Nephron (organoid): ENCODE measurements around the gene ARID1B.

Experiments
- H3K27ac Mint-ChIP-seq, 3 experiments: 2 replicates each; pipeline ENCODE4 v1.8.0; 2020; ENCODE audit warnings: mixed read lengths in 3 of 3, mild to moderate bottlenecking in 2 of 3, moderate library complexity in 1 of 3
- H3K27me3 Mint-ChIP-seq: 2 replicates; pipeline ENCODE4 v1.8.0; 2021; ENCODE audit warnings: low read depth, mild to moderate bottlenecking, moderate library complexity, mixed read lengths
- H3K36me3 Mint-ChIP-seq: 2 replicates; pipeline ENCODE4 v1.8.0; 2020; ENCODE audit warnings: low read depth, mixed read lengths
- H3K4me1 Mint-ChIP-seq: 2 replicates; pipeline ENCODE4 v1.8.0; 2020; ENCODE audit warnings: mixed read lengths
- H3K4me3 Mint-ChIP-seq, 3 experiments: 2 replicates each; pipeline ENCODE4 v1.8.0; 2020; ENCODE audit warnings: mild to moderate bottlenecking in 3 of 3, mixed read lengths in 3 of 3, moderate library complexity in 2 of 3
- H3K9me3 Mint-ChIP-seq: 2 replicates; pipeline ENCODE4 v1.8.0; 2020; ENCODE audit warnings: mixed read lengths
- CTCF ChIP-seq, 3 experiments: fragments of 200-600 bp; sonication (generic); IDR thresholded peaks; one replicate each; pipeline ENCODE4 v1.5.0; 2021; ENCODE audit warnings: antibody characterized with exemption in 3 of 3; ENCODE audit not compliant: unreplicated experiment in 3 of 3

The ARID1B gene

GRCh38 chr6:157079771-157080170 is 302.6 kb downstream of the ARID1B start:
- peaks cover 32% of the 10 kb centered on the region for H3K4me1 Mint-ChIP-seq
- no peak overlapping the region for H3K27ac Mint-ChIP-seq
- H3K36me3 Mint-ChIP-seq, result peaks cover 12% of the 10 kb centered on the region
- no peaks in the 10 kb centered on the region for H3K9me3 Mint-ChIP-seq
- H3K27me3 Mint-ChIP-seq, result no peaks in the 10 kb centered on the region
- no peak for TF ChIP-seq CTCF (IDR thresholded peaks at IDR 0.05; ENCODE audit: unreplicated experiment in 3 of 3)
- no peak overlapping the region for H3K4me3 Mint-ChIP-seq

GRCh38 chr6:157080986-157081391 is 303.8 kb downstream of the ARID1B start:
- TF ChIP-seq CTCF (IDR thresholded peaks at IDR 0.05; ENCODE audit: unreplicated experiment in 3 of 3), result no peak
- Mint-ChIP-seq H3K27ac (no peak overlapping the region), H3K4me3 (no peak overlapping the region), H3K36me3 (peaks cover 19% of the 10 kb centered on the region), H3K9me3 (no peaks in the 10 kb centered on the region), H3K4me1 (peaks cover 22% of the 10 kb centered on the region), H3K27me3 (no peaks in the 10 kb centered on the region)

- Mint-ChIP-seq H3K27ac (no peak overlapping the region), H3K36me3 (peaks cover 38% of the 10 kb centered on the region), H3K4me3 (no peak overlapping the region), H3K27me3 (no peaks in the 10 kb centered on the region), H3K4me1 (peaks cover 19% of the 10 kb centered on the region), H3K9me3 (no peaks in the 10 kb centered on the region)
- no peak for TF ChIP-seq CTCF (IDR thresholded peaks at IDR 0.05; ENCODE audit: unreplicated experiment in 3 of 3)
Observed at GRCh38 chr6:157083343-157083742, 306.2 kb downstream of the ARID1B start.

GRCh38 chr6:157086632-157087031 is 309.5 kb downstream of the ARID1B start:
- Mint-ChIP-seq H3K4me1 (peaks cover 35% of the 10 kb centered on the region), H3K27me3 (no peaks in the 10 kb centered on the region), H3K27ac (no peak overlapping the region), H3K4me3 (no peak overlapping the region), H3K36me3 (peaks cover 46% of the 10 kb centered on the region), H3K9me3 (no peaks in the 10 kb centered on the region)
- TF ChIP-seq CTCF (IDR thresholded peaks at IDR 0.05; ENCODE audit: unreplicated experiment in 3 of 3), result no peak

- Mint-ChIP-seq H3K27ac (peak overlapping the region in 1 of 3 experiments; percentile 50), H3K4me1 (peaks cover 41% of the 10 kb centered on the region), H3K4me3 (no peak overlapping the region), H3K27me3 (no peaks in the 10 kb centered on the region), H3K36me3 (peaks cover 53% of the 10 kb centered on the region), H3K9me3 (no peaks in the 10 kb centered on the region)
- TF ChIP-seq CTCF (IDR thresholded peaks at IDR 0.05; ENCODE audit: unreplicated experiment in 3 of 3), result no peak
Observed at GRCh38 chr6:157087974-157088373, 310.8 kb downstream of the ARID1B start.

GRCh38 chr6:157088841-157089240 is 311.7 kb downstream of the ARID1B start:
- H3K36me3 Mint-ChIP-seq, result peaks cover 59% of the 10 kb centered on the region
- no peaks in the 10 kb centered on the region for H3K27me3 Mint-ChIP-seq
- H3K4me3 Mint-ChIP-seq, result no peak overlapping the region
- TF ChIP-seq CTCF (IDR thresholded peaks at IDR 0.05; ENCODE audit: unreplicated experiment in 3 of 3), result no peak
- peak overlapping the region; percentile 10 to 56 (median 46) for H3K27ac Mint-ChIP-seq
- no peaks in the 10 kb centered on the region for H3K9me3 Mint-ChIP-seq
- H3K4me1 Mint-ChIP-seq, result peaks cover 46% of the 10 kb centered on the region
